ENCODE measurements around the gene CCNH.

Gene CCNH

DNA sequence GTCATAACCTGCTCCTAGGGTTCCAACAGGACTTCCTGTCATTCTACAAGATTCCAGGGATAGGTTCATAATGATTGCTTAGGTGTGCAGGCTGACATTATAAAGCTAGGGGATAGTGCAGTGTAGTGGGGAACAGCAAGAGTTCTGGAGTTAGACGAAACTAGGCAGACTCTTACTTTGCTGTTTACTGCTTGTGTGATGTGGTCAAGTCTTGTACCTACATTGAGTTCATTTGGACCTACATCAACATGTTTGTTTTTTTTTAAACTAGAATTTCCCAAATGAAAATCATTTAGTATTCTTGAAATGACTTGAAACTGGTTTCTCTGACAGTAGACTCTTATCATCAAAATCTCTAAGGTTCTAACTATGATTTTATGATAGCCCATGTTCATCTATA is 21.2 kb upstream of the CCNH start:
- H3K27me3 ChIP-seq (ENCODE audit: low read length): no peaks in the 10 kb centered on the region
- TF ChIP-seq EZH2phosphoT487 (conservative IDR thresholded peaks at IDR 0.05; ENCODE audit: low read length): no peak
- no peak for TF ChIP-seq CTCF (IDR thresholded peaks at IDR 0.05; ENCODE audit: insufficient read depth, low read length, poor library complexity, severe bottlenecking)

DNA sequence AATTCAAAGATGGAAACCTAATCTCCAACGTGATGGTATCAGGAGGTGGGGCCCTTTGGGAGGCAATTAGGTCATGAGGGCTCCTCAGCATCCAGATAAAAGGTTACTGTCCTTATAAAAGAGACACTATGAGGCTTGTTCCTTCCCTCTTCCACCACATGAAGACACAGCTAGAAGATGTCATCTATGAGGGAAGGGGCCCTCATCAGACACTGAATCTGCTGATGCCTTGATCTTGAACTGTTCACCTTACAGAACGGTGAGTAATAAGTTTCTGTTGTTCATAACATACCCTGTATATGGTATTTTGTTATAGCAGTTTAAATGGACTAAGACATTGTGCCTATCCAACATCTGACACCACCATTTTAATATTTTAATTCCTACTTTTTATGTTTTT is 19.7 kb upstream of the CCNH start:
- no peak for TF ChIP-seq CTCF (IDR thresholded peaks at IDR 0.05; ENCODE audit: insufficient read depth, low read length, poor library complexity, severe bottlenecking)
- no peak for TF ChIP-seq EZH2phosphoT487 (conservative IDR thresholded peaks at IDR 0.05; ENCODE audit: low read length)
- Histone ChIP-seq H4K20me1 (ENCODE audit: low read depth, low read length) (no peaks in the 10 kb centered on the region), H3K9me2 (replicated peaks; ENCODE audit: insufficient read depth, low read length) (no peaks in the 10 kb centered on the region), H3K4me3 (ENCODE audit: insufficient read depth, low read length, poor library complexity, severe bottlenecking) (no peak overlapping the region), H2AFZ (ENCODE audit: low read depth, low read length, severe bottlenecking) (no peak overlapping the region), H3K27ac (ENCODE audit: low read depth, low read length) (no peak overlapping the region), H3K4me2 (ENCODE audit: low read depth, low read length, poor library complexity, severe bottlenecking) (no peak overlapping the region), H3K9ac (ENCODE audit: low read length) (no peak overlapping the region), H3F3A (ENCODE audit: insufficient read depth) (no peaks in the 10 kb centered on the region), H3K36me3 (ENCODE audit: low read length) (no peaks in the 10 kb centered on the region), H3K79me2 (ENCODE audit: insufficient read depth, low read length) (no peaks in the 10 kb centered on the region), H3K9me3 (ENCODE audit: insufficient read depth, low read length) (no peaks in the 10 kb centered on the region), H3K27me3 (ENCODE audit: low read length) (no peaks in the 10 kb centered on the region)

More for the DNA sequence above, 21.2 kb upstream of the CCNH start:
- no peak overlapping the region for H3K4me2 ChIP-seq (ENCODE audit: low read depth, low read length, poor library complexity, severe bottlenecking)
- H4K20me1 ChIP-seq (ENCODE audit: low read depth, low read length): no peaks in the 10 kb centered on the region
- no peaks in the 10 kb centered on the region for H3F3A ChIP-seq (ENCODE audit: insufficient read depth)
- no peaks in the 10 kb centered on the region for H3K9me3 ChIP-seq (ENCODE audit: insufficient read depth, low read length)
- H3K9ac ChIP-seq (ENCODE audit: low read length): no peak overlapping the region
- no peaks in the 10 kb centered on the region for H3K9me2 ChIP-seq (replicated peaks; ENCODE audit: insufficient read depth, low read length)
- H2AFZ ChIP-seq (ENCODE audit: low read depth, low read length, severe bottlenecking): no peak overlapping the region
- no peaks in the 10 kb centered on the region for H3K79me2 ChIP-seq (ENCODE audit: insufficient read depth, low read length)
- H3K36me3 ChIP-seq (ENCODE audit: low read length): no peaks in the 10 kb centered on the region
- no peak overlapping the region for H3K27ac ChIP-seq (ENCODE audit: low read depth, low read length)
- H3K4me3 ChIP-seq (ENCODE audit: insufficient read depth, low read length, poor library complexity, severe bottlenecking): no peak overlapping the region

GRCh38 chr5:87430863-87431457 is 18.2 kb upstream of the CCNH start:
- TF ChIP-seq EZH2phosphoT487 (conservative IDR thresholded peaks at IDR 0.05; ENCODE audit: low read length) (no peak), CTCF (IDR thresholded peaks at IDR 0.05; ENCODE audit: insufficient read depth, low read length, poor library complexity, severe bottlenecking) (no peak)
- no peaks in the 10 kb centered on the region for H3K27me3 ChIP-seq (ENCODE audit: low read length)

More at GRCh38 chr5:87430863-87431457, 18.2 kb upstream of the CCNH start:
- Histone ChIP-seq H3K4me2 (ENCODE audit: low read depth, low read length, poor library complexity, severe bottlenecking) (no peak overlapping the region), H3F3A (ENCODE audit: insufficient read depth) (no peaks in the 10 kb centered on the region), H3K9me2 (replicated peaks; ENCODE audit: insufficient read depth, low read length) (no peaks in the 10 kb centered on the region), H3K9me3 (ENCODE audit: insufficient read depth, low read length) (no peaks in the 10 kb centered on the region), H3K79me2 (ENCODE audit: insufficient read depth, low read length) (no peaks in the 10 kb centered on the region), H3K4me3 (ENCODE audit: insufficient read depth, low read length, poor library complexity, severe bottlenecking) (no peak overlapping the region), H4K20me1 (ENCODE audit: low read depth, low read length) (no peaks in the 10 kb centered on the region), H3K9ac (ENCODE audit: low read length) (no peak overlapping the region), H2AFZ (ENCODE audit: low read depth, low read length, severe bottlenecking) (no peak overlapping the region), H3K27ac (ENCODE audit: low read depth, low read length) (no peak overlapping the region), H3K36me3 (ENCODE audit: low read length) (no peaks in the 10 kb centered on the region)
